Measurements from ENCODE around the gene GALNT10.

Gene GALNT10

GRCh38 chr5:154391788-154392187, 201.3 kb downstream of the GALNT10 start:
- H3K27ac Mint-ChIP-seq = no peak overlapping the region
- no peaks in the 10 kb centered on the region for H3K27me3 Mint-ChIP-seq
- H3K4me1 Mint-ChIP-seq (ENCODE audit: low read depth) = no peaks in the 10 kb centered on the region
- no peak overlapping the region for H3K4me3 Mint-ChIP-seq
- H3K36me3 Mint-ChIP-seq = peaks cover 7% of the 10 kb centered on the region
- H3K9me3 Mint-ChIP-seq (ENCODE audit: low read depth) = no peaks in the 10 kb centered on the region

GRCh38 chr5:154393850-154394249, 203.3 kb downstream of the GALNT10 start:
- no peak overlapping the region for H3K4me3 Mint-ChIP-seq
- H3K9me3 Mint-ChIP-seq (ENCODE audit: low read depth) = no peaks in the 10 kb centered on the region
- H3K27me3 Mint-ChIP-seq = no peaks in the 10 kb centered on the region
- no peaks in the 10 kb centered on the region for H3K4me1 Mint-ChIP-seq (ENCODE audit: low read depth)
- no peak overlapping the region for H3K27ac Mint-ChIP-seq
- peaks cover 7% of the 10 kb centered on the region for H3K36me3 Mint-ChIP-seq

- Mint-ChIP-seq H3K36me3 (peaks cover 7% of the 10 kb centered on the region), H3K4me1 (ENCODE audit: low read depth) (no peaks in the 10 kb centered on the region), H3K9me3 (ENCODE audit: low read depth) (no peaks in the 10 kb centered on the region), H3K27me3 (no peaks in the 10 kb centered on the region), H3K4me3 (no peak overlapping the region), H3K27ac (no peak overlapping the region)
These were observed 203.8 kb downstream of the GALNT10 start for GRCh38 chr5:154394307-154394706.

GRCh38 chr5:154395407-154396106, 205.0 kb downstream of the GALNT10 start:
- H3K27me3 Mint-ChIP-seq = no peaks in the 10 kb centered on the region
- no peak overlapping the region for H3K27ac Mint-ChIP-seq
- H3K4me3 Mint-ChIP-seq = no peak overlapping the region
- H3K4me1 Mint-ChIP-seq (ENCODE audit: low read depth) = no peaks in the 10 kb centered on the region
- H3K9me3 Mint-ChIP-seq (ENCODE audit: low read depth) = no peaks in the 10 kb centered on the region
- peaks cover 7% of the 10 kb centered on the region for H3K36me3 Mint-ChIP-seq

- Mint-ChIP-seq H3K4me3 (no peak overlapping the region), H3K27me3 (no peaks in the 10 kb centered on the region), H3K36me3 (peaks cover 7% of the 10 kb centered on the region), H3K9me3 (ENCODE audit: low read depth) (no peaks in the 10 kb centered on the region), H3K4me1 (ENCODE audit: low read depth) (no peaks in the 10 kb centered on the region), H3K27ac (no peak overlapping the region)
These were observed 205.6 kb downstream of the GALNT10 start for GRCh38 chr5:154396128-154396527.

GRCh38 chr5:154397652-154398406, 207.3 kb downstream of the GALNT10 start:
- H3K36me3 Mint-ChIP-seq = no peaks in the 10 kb centered on the region
- no peaks in the 10 kb centered on the region for H3K4me1 Mint-ChIP-seq (ENCODE audit: low read depth)
- H3K27me3 Mint-ChIP-seq = no peaks in the 10 kb centered on the region
- no peaks in the 10 kb centered on the region for H3K9me3 Mint-ChIP-seq (ENCODE audit: low read depth)
- H3K4me3 Mint-ChIP-seq = no peak overlapping the region
- no peak overlapping the region for H3K27ac Mint-ChIP-seq

GRCh38 chr5:154400678-154401077, 210.1 kb downstream of the GALNT10 start:
- H3K4me1 Mint-ChIP-seq (ENCODE audit: low read depth) = peaks cover 12% of the 10 kb centered on the region
- H3K36me3 Mint-ChIP-seq = no peaks in the 10 kb centered on the region
- H3K4me3 Mint-ChIP-seq = no peak overlapping the region
- H3K9me3 Mint-ChIP-seq (ENCODE audit: low read depth) = no peaks in the 10 kb centered on the region
- no peaks in the 10 kb centered on the region for H3K27me3 Mint-ChIP-seq
- H3K27ac Mint-ChIP-seq = no peak overlapping the region

- no peaks in the 10 kb centered on the region for H3K36me3 Mint-ChIP-seq
- peaks cover 12% of the 10 kb centered on the region for H3K4me1 Mint-ChIP-seq (ENCODE audit: low read depth)
- no peaks in the 10 kb centered on the region for H3K27me3 Mint-ChIP-seq
- no peaks in the 10 kb centered on the region for H3K9me3 Mint-ChIP-seq (ENCODE audit: low read depth)
- H3K4me3 Mint-ChIP-seq = no peak overlapping the region
- H3K27ac Mint-ChIP-seq = no peak overlapping the region
These were observed 210.8 kb downstream of the GALNT10 start for GRCh38 chr5:154401355-154401754.

- Mint-ChIP-seq H3K9me3 (ENCODE audit: low read depth) (no peaks in the 10 kb centered on the region), H3K27me3 (no peaks in the 10 kb centered on the region), H3K4me3 (no peak overlapping the region), H3K4me1 (ENCODE audit: low read depth) (peaks cover 12% of the 10 kb centered on the region), H3K27ac (no peak overlapping the region), H3K36me3 (no peaks in the 10 kb centered on the region)
These were observed 211.4 kb downstream of the GALNT10 start for GRCh38 chr5:154401931-154402330.

GRCh38 chr5:154402611-154403010, 212.1 kb downstream of the GALNT10 start:
- no peaks in the 10 kb centered on the region for H3K9me3 Mint-ChIP-seq (ENCODE audit: low read depth)
- H3K27me3 Mint-ChIP-seq = no peaks in the 10 kb centered on the region
- no peak overlapping the region for H3K27ac Mint-ChIP-seq
- H3K4me3 Mint-ChIP-seq = no peak overlapping the region
- H3K4me1 Mint-ChIP-seq (ENCODE audit: low read depth) = peaks cover 12% of the 10 kb centered on the region
- H3K36me3 Mint-ChIP-seq = no peaks in the 10 kb centered on the region

GRCh38 chr5:154403234-154403633, 212.7 kb downstream of the GALNT10 start:
- no peaks in the 10 kb centered on the region for H3K9me3 Mint-ChIP-seq (ENCODE audit: low read depth)
- no peaks in the 10 kb centered on the region for H3K36me3 Mint-ChIP-seq
- H3K4me1 Mint-ChIP-seq (ENCODE audit: low read depth) = peaks cover 12% of the 10 kb centered on the region
- H3K27ac Mint-ChIP-seq = no peak overlapping the region
- H3K27me3 Mint-ChIP-seq = no peaks in the 10 kb centered on the region
- no peak overlapping the region for H3K4me3 Mint-ChIP-seq

- Mint-ChIP-seq H3K27me3 (no peaks in the 10 kb centered on the region), H3K36me3 (no peaks in the 10 kb centered on the region), H3K4me1 (ENCODE audit: low read depth) (peaks cover 12% of the 10 kb centered on the region), H3K9me3 (ENCODE audit: low read depth) (no peaks in the 10 kb centered on the region), H3K27ac (no peak overlapping the region), H3K4me3 (peak overlapping the region; percentile 43)
These were observed 213.3 kb downstream of the GALNT10 start for GRCh38 chr5:154403776-154404387.

- H3K27me3 Mint-ChIP-seq = no peaks in the 10 kb centered on the region
- H3K9me3 Mint-ChIP-seq (ENCODE audit: low read depth) = no peaks in the 10 kb centered on the region
- H3K27ac Mint-ChIP-seq = peak overlapping the region; percentile 28
- H3K4me3 Mint-ChIP-seq = peak overlapping the region; percentile 70
- H3K36me3 Mint-ChIP-seq = no peaks in the 10 kb centered on the region
- peaks cover 12% of the 10 kb centered on the region for H3K4me1 Mint-ChIP-seq (ENCODE audit: low read depth)
These were observed 214.7 kb downstream of the GALNT10 start for GRCh38 chr5:154405078-154405792.

- no peak overlapping the region for H3K4me3 Mint-ChIP-seq
- no peaks in the 10 kb centered on the region for H3K9me3 Mint-ChIP-seq (ENCODE audit: low read depth)
- no peaks in the 10 kb centered on the region for H3K27me3 Mint-ChIP-seq
- H3K27ac Mint-ChIP-seq = no peak overlapping the region
- H3K36me3 Mint-ChIP-seq = peaks cover 2% of the 10 kb centered on the region
- H3K4me1 Mint-ChIP-seq (ENCODE audit: low read depth) = peaks cover 12% of the 10 kb centered on the region
These were observed 215.7 kb downstream of the GALNT10 start for GRCh38 chr5:154406231-154406630.

GRCh38 chr5:154406826-154407225, 216.3 kb downstream of the GALNT10 start:
- H3K27ac Mint-ChIP-seq = no peak overlapping the region
- no peaks in the 10 kb centered on the region for H3K27me3 Mint-ChIP-seq
- no peaks in the 10 kb centered on the region for H3K9me3 Mint-ChIP-seq (ENCODE audit: low read depth)
- H3K4me3 Mint-ChIP-seq = no peak overlapping the region
- peaks cover 12% of the 10 kb centered on the region for H3K4me1 Mint-ChIP-seq (ENCODE audit: low read depth)
- H3K36me3 Mint-ChIP-seq = peaks cover 5% of the 10 kb centered on the region

All from activated naive CD8-positive, alpha-beta T cell (primary cell).